HEK293 (cell line): Measurements from ENCODE around the gene MATCAP1.

Experiments used
- CTCF ChIA-PET: fragments of 350-600 bp; formaldehyde crosslinking; extraction: SDS; loops from one replicate; lab custom pipeline; 2021; ENCODE audit warnings: antibody characterized with exemption; lab: Yijun Ruan, JAX
- POLR2A ChIA-PET: fragments of 300-600 bp; formaldehyde crosslinking; extraction: SDS; loops from one replicate; lab custom pipeline; 2020; ENCODE audit warnings: antibody characterized with exemption, inconsistent platforms; lab: Yijun Ruan, JAX
- H3K27ac ChIP-seq: fragments of 200-500 bp; sonication (Bioruptor generic); 2 replicates; pipeline ENCODE4 v1.5.1; 2014; ENCODE audit warnings: low read depth, low read length, control low read depth, inconsistent platforms; ENCODE audit errors: extremely low read depth
- H3K36me3 ChIP-seq, 2 experiments: fragments of 200-500 bp in 1 of 2; sonication (Bioruptor generic) in 1 of 2; 1 replicate in 1 of 2; 2 replicates in 1 of 2; pipeline ENCODE4 v1.5.1; 2014 to 2017; ENCODE audit warnings: inconsistent platforms in 2 of 2, low read length in 2 of 2; ENCODE audit not compliant: control insufficient read depth in 2 of 2, insufficient read depth in 1 of 2
- H3K4me1 ChIP-seq: fragments of 200-500 bp; sonication (Bioruptor generic); 2 replicates; pipeline ENCODE4 v1.5.1; 2014; ENCODE audit warnings: mild to moderate bottlenecking, low read length, inconsistent platforms; ENCODE audit not compliant: control insufficient read depth, insufficient read depth
- H3K4me3 ChIP-seq: 2 replicates; pipeline ENCODE4 v1.5.1; 2011; ENCODE audit warnings: low read depth, mild to moderate bottlenecking, control low read depth, low read length, moderate library complexity
- H3K9me3 ChIP-seq: fragments of 200-500 bp; sonication (Bioruptor generic); 2 replicates; pipeline ENCODE4 v1.5.1; 2014; ENCODE audit warnings: low read depth, low read length, inconsistent platforms; ENCODE audit not compliant: control insufficient read depth, insufficient read depth
- EGR2 ChIP-seq: fragments of 450-650 bp; formaldehyde crosslinking; IDR thresholded peaks from 2 replicates; pipeline ENCODE4 v1.5.1; 2016; ENCODE audit warnings: low read depth, missing biosample characterization, missing genetic modification characterization
- MZF1 ChIP-seq: fragments of 450-650 bp; formaldehyde crosslinking; IDR thresholded peaks from 2 replicates; pipeline ENCODE4 v1.5.1; 2017; ENCODE audit warnings: missing biosample characterization, missing genetic modification characterization, borderline replicate concordance
- PATZ1 ChIP-seq: fragments of 450-650 bp; formaldehyde crosslinking; IDR thresholded peaks from 2 replicates; pipeline ENCODE4 v1.5.1; 2016; ENCODE audit warnings: missing biosample characterization, missing genetic modification characterization
- PRDM10 ChIP-seq: fragments of 450-650 bp; formaldehyde crosslinking; IDR thresholded peaks from 2 replicates; pipeline ENCODE4 v1.5.1; 2016; ENCODE audit warnings: missing biosample characterization, missing genetic modification characterization
- RBAK ChIP-seq: fragments of 450-650 bp; formaldehyde crosslinking; IDR thresholded peaks from 2 replicates; pipeline ENCODE4 v1.5.1; 2016; ENCODE audit warnings: missing biosample characterization, missing genetic modification characterization
- REPIN1 ChIP-seq: fragments of 450-650 bp; formaldehyde crosslinking; IDR thresholded peaks from 2 replicates; pipeline ENCODE4 v1.5.1; 2017; ENCODE audit warnings: missing biosample characterization, missing genetic modification characterization, low read depth
- REST ChIP-seq: fragments of 450-650 bp; formaldehyde crosslinking; IDR thresholded peaks from 2 replicates; pipeline ENCODE4 v1.5.1; 2016; ENCODE audit warnings: missing biosample characterization, missing genetic modification characterization
- YY1 ChIP-seq: fragments of 450-650 bp; formaldehyde crosslinking; IDR thresholded peaks from 2 replicates; pipeline ENCODE4 v1.5.1; 2018; ENCODE audit warnings: missing biosample characterization, missing genetic modification characterization
- ZNF341 ChIP-seq: fragments of 450-650 bp; formaldehyde crosslinking; IDR thresholded peaks from 2 replicates; pipeline ENCODE4; 2016; ENCODE audit warnings: low read depth, missing biosample characterization, missing genetic modification characterization
- ZNF37A ChIP-seq: fragments of 450-650 bp; IDR thresholded peaks from 2 replicates; pipeline ENCODE4 v1.5.1; 2018; ENCODE audit warnings: missing biosample characterization, missing genetic modification characterization
- ZNF449 ChIP-seq: fragments of 450-650 bp; formaldehyde crosslinking; IDR thresholded peaks from 2 replicates; pipeline ENCODE4 v1.5.1; 2017; ENCODE audit warnings: missing biosample characterization, mild to moderate bottlenecking, missing genetic modification characterization, moderate library complexity
- ZNF626 ChIP-seq: fragments of 450-650 bp; sonication (Bioruptor Pico); formaldehyde crosslinking; IDR thresholded peaks from 2 replicates; pipeline ENCODE4 v1.5.1; 2018; ENCODE audit warnings: missing biosample characterization, missing genetic modification characterization, inconsistent platforms
- ZNF677 ChIP-seq: fragments of 450-650 bp; IDR thresholded peaks from 2 replicates; pipeline ENCODE4 v1.5.0; 2018; ENCODE audit warnings: missing biosample characterization, mild to moderate bottlenecking, missing genetic modification characterization, moderate library complexity
- ZNF692 ChIP-seq: fragments of 450-650 bp; formaldehyde crosslinking; IDR thresholded peaks from 2 replicates; pipeline ENCODE4 v1.5.1; 2016; ENCODE audit warnings: missing biosample characterization, missing genetic modification characterization
- ZNF776 ChIP-seq: fragments of 450-650 bp; formaldehyde crosslinking; IDR thresholded peaks from 2 replicates; pipeline ENCODE4 v1.5.0; 2017; ENCODE audit warnings: missing biosample characterization, missing genetic modification characterization, borderline replicate concordance
- ZNF791 ChIP-seq: fragments of 450-650 bp; formaldehyde crosslinking; IDR thresholded peaks from 2 replicates; pipeline ENCODE4 v1.5.1; 2016; ENCODE audit warnings: missing biosample characterization, missing genetic modification characterization
- ZSCAN5A ChIP-seq: fragments of 450-650 bp; formaldehyde crosslinking; IDR thresholded peaks from 2 replicates; pipeline ENCODE4 v1.5.1; 2016; ENCODE audit warnings: missing biosample characterization, missing genetic modification characterization

MATCAP1 gene

GRCh38 chr16:67169011-67169451 is 14.7 kb downstream of the MATCAP1 start:
- TF ChIP-seq RBAK: no peak
- no peak for TF ChIP-seq REPIN1 (tag by site-specific recombination)
- no peak for TF ChIP-seq MZF1 (tag by site-specific recombination)
- TF ChIP-seq ZNF776: no peak
- peak; percentile 73 for TF ChIP-seq REST (tag by site-specific recombination)
- no peak for TF ChIP-seq ZNF37A (tag by site-specific recombination)
- TF ChIP-seq ZNF791 (tag by site-specific recombination): no peak
- H3K4me3 ChIP-seq: no peak overlapping the region
- ChIA-PET POLR2A (no interaction called here), CTCF (interaction anchor here (0.7 to 2.3 kb wide), 10 partner anchors 8 to 208 kb away, joined by 3 to 11 read pairs (median 4); partner anchors contain the start of genes CES3 and MATCAP1)
- H3K4me1 ChIP-seq: peaks cover 4% of the 10 kb centered on the region
- no peaks in the 10 kb centered on the region for H3K36me3 ChIP-seq
- H3K9me3 ChIP-seq: no peaks in the 10 kb centered on the region
- no peak overlapping the region for H3K27ac ChIP-seq

- TF ChIP-seq PATZ1 (no peak), ZNF449 (tag by site-specific recombination) (no peak), EGR2 (tag by site-specific recombination) (no peak), ZNF341 (0 out of 2 replicates have a peak, but pooled peaks have one; percentile 17), ZNF626 (tag by site-specific recombination) (no peak), ZNF776 (no peak), ZSCAN5A (no peak), ZNF677 (tag by site-specific recombination) (no peak), YY1 (tag by site-specific recombination) (no peak), ZNF692 (tag by site-specific recombination) (no peak), PRDM10 (tag by site-specific recombination) (peak; percentile 31; the same call in 1 of the 2 replicates)
- Histone ChIP-seq H3K9me3 (no peaks in the 10 kb centered on the region), H3K36me3 (peaks cover 0 to 3% of the 10 kb centered on the region in 2 experiments; a peak in 1 of 3 replicates), H3K4me3 (no peak overlapping the region), H3K27ac (no peak overlapping the region), H3K4me1 (no peaks in the 10 kb centered on the region; the same call in 1 of the 2 replicates)
- POLR2A ChIA-PET: no interaction called here
- CTCF ChIA-PET: interaction anchor here (0.5 to 2.3 kb wide), 6 partner anchors 9 to 207 kb away, joined by 3 to 11 read pairs (median 4); partner anchors contain the start of genes CES3 and MATCAP1
These were observed 16.2 kb downstream of the MATCAP1 start for GRCh38 chr16:67167588-67167987.
